HepG2 (cell line): ENCODE data around the gene AANAT. TPM values are rescaled to one million over a fixed set of nuclear protein-coding genes. Genes with fewer than 3 reads are reported as not detected.
A peak's percentile ranks its signal among the peaks of the same experiment; 100 is the strongest.

Experiments
- CCAR2 ChIP-seq: fragments of 200-400 bp; formaldehyde crosslinking; optimal IDR thresholded peaks from 2 replicates; pipeline ENCODE3; 2018; ENCODE audit warnings: low read depth, mild to moderate bottlenecking, low read length, moderate library complexity
- CEBPB ChIP-seq: IDR thresholded peaks from 2 replicates; pipeline ENCODE4 v1.6.1; 2011; ENCODE audit warnings: low read depth, low read length, improper control_type of control experiment, borderline replicate concordance
- CREB1 ChIP-seq, 2 experiments: fragments of 450-650 bp in 1 of 2; IDR thresholded peaks; 2 replicates each; pipeline ENCODE4 v1.6.1; 2016 to 2017; ENCODE audit warnings: control low read depth in 1 of 2, mild to moderate bottlenecking in 1 of 2, missing compliant biosample characterization in 1 of 2, missing genetic modification characterization in 1 of 2
- KDM4B ChIP-seq: sonication (generic); formaldehyde crosslinking; IDR thresholded peaks from 2 replicates; pipeline ENCODE4 v1.4.0; 2020; ENCODE audit warnings: missing genetic modification reagents
- MTF2 ChIP-seq: sonication (generic); formaldehyde crosslinking; IDR thresholded peaks from 2 replicates; pipeline ENCODE4 v1.5.0; 2020; ENCODE audit warnings: missing genetic modification reagents, borderline replicate concordance
- SAP130 ChIP-seq: IDR thresholded peaks from 2 replicates; pipeline ENCODE4 v1.6.1; 2016; ENCODE audit warnings: low read depth
- SRY ChIP-seq: sonication (generic); formaldehyde crosslinking; IDR thresholded peaks from 2 replicates; pipeline ENCODE4 v1.8.0; 2022; ENCODE audit warnings: mild to moderate bottlenecking, missing genetic modification reagents
- SUZ12 ChIP-seq: fragments of 150-350 bp; IDR thresholded peaks from 2 replicates; pipeline ENCODE4 v1.6.1; 2014; ENCODE audit warnings: low read depth, low read length
- ZNF205 ChIP-seq: IDR thresholded peaks from 2 replicates; pipeline ENCODE4 v1.6.1; 2018; ENCODE audit warnings: missing biosample characterization, missing genetic modification reagents
- ZNF225 ChIP-seq: sonication (generic); formaldehyde crosslinking; IDR thresholded peaks from 2 replicates; pipeline ENCODE4 v1.4.0; 2020; ENCODE audit warnings: mild to moderate bottlenecking, missing genetic modification reagents
- ZNF430 ChIP-seq: sonication (generic); formaldehyde crosslinking; IDR thresholded peaks from 2 replicates; pipeline ENCODE4 v1.9.0; 2021; ENCODE audit warnings: mild to moderate bottlenecking, missing genetic modification reagents
- ZNF605 ChIP-seq: sonication (generic); formaldehyde crosslinking; IDR thresholded peaks from 2 replicates; pipeline ENCODE4 v1.8.0; 2022; ENCODE audit warnings: mild to moderate bottlenecking, missing genetic modification reagents
- ZSCAN29 ChIP-seq: sonication (generic); formaldehyde crosslinking; conservative IDR thresholded peaks from 2 replicates; pipeline ENCODE4 v1.4.0; 2020; ENCODE audit warnings: mild to moderate bottlenecking, missing genetic modification reagents
- polyA plus RNA-seq, 8 experiments: library from polyadenylated mRNA; depleted of rRNA in 3 of 8; stranded (reverse) in 7 of 8; unstranded in 1 of 8; fragments of >200 nt; fragmentation: Illumina TruSeq in 4 of 8; extraction: Trizol in 4 of 8; gene quantifications; 2 replicates each; pipeline versions ENCODE4 v1.2.1 to v1.2.3, GENCODE V29; 2011 to 2016; ENCODE audit warnings: low read depth in 4 of 8, missing spikeins in 1 of 8, mixed read lengths in 1 of 8; ENCODE audit not compliant: insufficient read depth in 1 of 8
- total RNA-seq, 5 experiments: library from RNA; depleted of rRNA; stranded (reverse); fragments of >200 nt; fragmentation: Illumina TruSeq; extraction: Trizol; gene quantifications; 2 replicates each; pipeline ENCODE4 v1.2.3, GENCODE V29; 2016; ENCODE audit warnings: low read depth in 1 of 5
- TF ChIP-seq, protein P1 (sequence below): sonication (generic); formaldehyde crosslinking; IDR thresholded peaks from 2 replicates; pipeline ENCODE4 v1.5.0; 2020; ENCODE audit warnings: missing genetic modification reagents, mild to moderate bottlenecking, borderline replicate concordance
- TF ChIP-seq, protein P2 (sequence below): sonication (generic); formaldehyde crosslinking; IDR thresholded peaks from 2 replicates; pipeline ENCODE4 v1.4.0; 2020; ENCODE audit warnings: missing genetic modification reagents
- TF ChIP-seq, protein P3 (sequence below): sonication (generic); formaldehyde crosslinking; IDR thresholded peaks from 2 replicates; pipeline ENCODE4 v1.4.0; 2020; ENCODE audit warnings: missing genetic modification reagents, low read depth, mild to moderate bottlenecking, borderline replicate concordance
- TF ChIP-seq, protein P4 (sequence below): sonication (generic); formaldehyde crosslinking; IDR thresholded peaks from 2 replicates; pipeline ENCODE4 v1.4.0; 2020; ENCODE audit warnings: missing genetic modification reagents, mild to moderate bottlenecking, borderline replicate concordance

The AANAT gene
- total and polyA plus RNA-seq, 2 of the 13 experiments (the other 11 are each of a cell fraction or from before 2014, with no cell fraction given) = 0.07 TPM; not detected in 1

DNA sequence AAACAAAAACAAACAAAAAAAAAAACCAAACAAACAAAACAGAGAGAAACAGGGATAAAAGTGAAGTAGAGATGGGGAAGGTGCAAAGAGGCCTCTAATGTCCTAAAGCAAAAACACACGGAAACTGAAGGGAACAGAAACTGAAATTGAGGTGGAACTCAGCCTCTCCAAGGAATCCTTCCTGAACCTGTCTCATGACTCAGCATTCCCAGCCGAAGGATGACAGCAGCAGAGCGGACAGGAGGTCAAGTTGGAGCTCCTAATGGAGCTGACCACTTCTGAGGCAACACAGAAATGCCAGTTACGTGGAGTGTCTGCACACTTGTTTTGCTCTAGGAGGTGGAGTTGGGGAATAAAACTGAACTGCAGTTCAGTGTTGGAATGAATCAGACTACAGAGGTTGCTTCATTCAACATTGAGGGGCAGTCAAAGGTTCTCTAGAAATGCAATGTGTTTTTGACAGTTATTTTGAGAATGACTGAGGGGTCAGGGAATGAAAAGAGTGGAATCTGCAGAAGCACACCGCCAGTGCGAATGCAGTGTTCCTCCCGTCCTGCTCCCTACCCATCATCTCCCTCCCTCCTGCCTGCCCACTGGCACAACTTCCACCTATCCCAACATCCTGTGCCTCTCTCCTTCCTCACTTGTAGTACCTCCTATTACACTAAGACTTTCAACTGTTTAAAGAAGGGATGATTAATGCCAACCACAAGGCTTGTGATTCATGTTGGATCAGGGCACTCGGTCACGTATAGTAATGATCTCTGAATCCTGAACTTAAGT lies 20.8 kb upstream of the AANAT start (continued):
- TF ChIP-seq, protein P1, sequence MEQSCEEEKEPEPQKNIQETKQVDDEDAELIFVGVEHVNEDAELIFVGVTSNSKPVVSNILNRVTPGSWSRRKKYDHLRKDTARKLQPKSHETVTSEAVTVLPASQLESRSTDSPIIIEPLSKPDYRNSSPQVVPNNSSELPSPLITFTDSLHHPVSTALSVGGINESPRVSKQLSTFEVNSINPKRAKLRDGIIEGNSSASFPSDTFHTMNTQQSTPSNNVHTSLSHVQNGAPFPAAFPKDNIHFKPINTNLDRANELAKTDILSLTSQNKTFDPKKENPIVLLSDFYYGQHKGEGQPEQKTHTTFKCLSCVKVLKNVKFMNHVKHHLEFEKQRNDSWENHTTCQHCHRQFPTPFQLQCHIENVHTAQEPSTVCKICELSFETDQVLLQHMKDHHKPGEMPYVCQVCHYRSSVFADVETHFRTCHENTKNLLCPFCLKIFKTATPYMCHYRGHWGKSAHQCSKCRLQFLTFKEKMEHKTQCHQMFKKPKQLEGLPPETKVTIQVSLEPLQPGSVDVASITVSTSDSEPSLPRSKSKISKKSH (CRISPR knock-in tag) = no peak
- TF ChIP-seq ZNF225 (no peak), ZSCAN29 (CRISPR knock-in tag) (no peak), SRY (CRISPR knock-in tag) (no peak), MTF2 (CRISPR knock-in tag) (no peak), ZNF430 (CRISPR knock-in tag) (0 out of 2 replicates have a peak, but pooled peaks have one; percentile 52), KDM4B (CRISPR knock-in tag) (no peak), ZNF605 (CRISPR knock-in tag) (peak; percentile 63; the same call in 1 of the 2 replicates), SUZ12 (no peak), CEBPB (peak; percentile 53; the same call in 1 of the 2 replicates), CREB1 (IDR thresholded peaks at IDR 0.05) (peak; percentile 16; the same call in 1 of the 2 replicates), CREB1 (CRISPR knock-in tag; IDR thresholded peaks at IDR 0.05) (no peak), ZNF205 (peak; percentile 27; the same call in 1 of the 2 replicates), SAP130 (CRISPR knock-in tag) (peak; percentile 85), CCAR2 (no peak)
- TF ChIP-seq, protein P2, sequence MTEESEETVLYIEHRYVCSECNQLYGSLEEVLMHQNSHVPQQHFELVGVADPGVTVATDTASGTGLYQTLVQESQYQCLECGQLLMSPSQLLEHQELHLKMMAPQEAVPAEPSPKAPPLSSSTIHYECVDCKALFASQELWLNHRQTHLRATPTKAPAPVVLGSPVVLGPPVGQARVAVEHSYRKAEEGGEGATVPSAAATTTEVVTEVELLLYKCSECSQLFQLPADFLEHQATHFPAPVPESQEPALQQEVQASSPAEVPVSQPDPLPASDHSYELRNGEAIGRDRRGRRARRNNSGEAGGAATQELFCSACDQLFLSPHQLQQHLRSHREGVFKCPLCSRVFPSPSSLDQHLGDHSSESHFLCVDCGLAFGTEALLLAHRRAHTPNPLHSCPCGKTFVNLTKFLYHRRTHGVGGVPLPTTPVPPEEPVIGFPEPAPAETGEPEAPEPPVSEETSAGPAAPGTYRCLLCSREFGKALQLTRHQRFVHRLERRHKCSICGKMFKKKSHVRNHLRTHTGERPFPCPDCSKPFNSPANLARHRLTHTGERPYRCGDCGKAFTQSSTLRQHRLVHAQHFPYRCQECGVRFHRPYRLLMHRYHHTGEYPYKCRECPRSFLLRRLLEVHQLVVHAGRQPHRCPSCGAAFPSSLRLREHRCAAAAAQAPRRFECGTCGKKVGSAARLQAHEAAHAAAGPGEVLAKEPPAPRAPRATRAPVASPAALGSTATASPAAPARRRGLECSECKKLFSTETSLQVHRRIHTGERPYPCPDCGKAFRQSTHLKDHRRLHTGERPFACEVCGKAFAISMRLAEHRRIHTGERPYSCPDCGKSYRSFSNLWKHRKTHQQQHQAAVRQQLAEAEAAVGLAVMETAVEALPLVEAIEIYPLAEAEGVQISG = 0 out of 2 replicates have a peak, but pooled peaks have one; percentile 20
- TF ChIP-seq, protein P3, sequence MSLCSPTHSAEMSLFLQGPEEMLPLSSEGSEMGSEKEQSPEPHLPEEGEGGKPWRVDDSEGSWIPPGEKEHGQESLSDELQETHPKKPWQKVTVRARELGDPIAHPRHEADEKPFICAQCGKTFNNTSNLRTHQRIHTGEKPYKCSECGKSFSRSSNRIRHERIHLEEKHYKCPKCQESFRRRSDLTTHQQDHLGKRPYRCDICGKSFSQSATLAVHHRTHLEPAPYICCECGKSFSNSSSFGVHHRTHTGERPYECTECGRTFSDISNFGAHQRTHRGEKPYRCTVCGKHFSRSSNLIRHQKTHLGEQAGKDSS (CRISPR knock-in tag) = no peak
- TF ChIP-seq, protein P4, sequence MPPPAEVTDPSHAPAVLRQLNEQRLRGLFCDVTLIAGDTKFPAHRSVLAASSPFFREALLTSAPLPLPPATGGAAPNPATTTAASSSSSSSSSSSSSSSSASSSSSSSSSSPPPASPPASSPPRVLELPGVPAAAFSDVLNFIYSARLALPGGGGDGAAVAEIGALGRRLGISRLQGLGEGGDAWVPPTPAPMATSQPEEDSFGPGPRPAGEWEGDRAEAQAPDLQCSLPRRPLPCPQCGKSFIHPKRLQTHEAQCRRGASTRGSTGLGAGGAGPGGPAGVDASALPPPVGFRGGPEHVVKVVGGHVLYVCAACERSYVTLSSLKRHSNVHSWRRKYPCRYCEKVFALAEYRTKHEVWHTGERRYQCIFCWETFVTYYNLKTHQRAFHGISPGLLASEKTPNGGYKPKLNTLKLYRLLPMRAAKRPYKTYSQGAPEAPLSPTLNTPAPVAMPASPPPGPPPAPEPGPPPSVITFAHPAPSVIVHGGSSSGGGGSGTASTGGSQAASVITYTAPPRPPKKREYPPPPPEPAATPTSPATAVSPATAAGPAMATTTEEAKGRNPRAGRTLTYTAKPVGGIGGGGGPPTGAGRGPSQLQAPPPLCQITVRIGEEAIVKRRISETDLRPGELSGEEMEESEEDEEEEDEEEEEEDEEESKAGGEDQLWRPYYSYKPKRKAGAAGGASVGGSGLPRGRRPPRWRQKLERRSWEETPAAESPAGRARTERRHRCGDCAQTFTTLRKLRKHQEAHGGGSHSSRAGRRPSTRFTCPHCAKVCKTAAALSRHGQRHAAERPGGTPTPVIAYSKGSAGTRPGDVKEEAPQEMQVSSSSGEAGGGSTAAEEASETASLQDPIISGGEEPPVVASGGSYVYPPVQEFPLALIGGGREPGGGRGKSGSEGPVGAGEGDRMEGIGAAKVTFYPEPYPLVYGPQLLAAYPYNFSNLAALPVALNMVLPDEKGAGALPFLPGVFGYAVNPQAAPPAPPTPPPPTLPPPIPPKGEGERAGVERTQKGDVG (CRISPR knock-in tag) = no peak
